ENCODE measurements around the gene NPAT.
A peak's percentile ranks its signal among the peaks of the same experiment; 100 is the strongest.
"Not testable (repeated sequence)": the region's sequence is repeated elsewhere in the genome, so short reads cannot be mapped to it uniquely, and the experiment has no call there.

Gene NPAT

GRCh38 chr11:108147150-108147549, 75.3 kb downstream of the NPAT start:
- DNase-seq = no peak

- DNase-seq = no peak
Observed at GRCh38 chr11:108144615-108145014, 77.8 kb downstream of the NPAT start.

- no peak for DNase-seq
Observed at GRCh38 chr11:108142304-108142703, 80.1 kb downstream of the NPAT start.

GRCh38 chr11:108137212-108137611, 85.2 kb downstream of the NPAT start:
- DNase-seq = no peak

- DNase-seq = no peak
Observed at GRCh38 chr11:108135845-108136544, 86.4 kb downstream of the NPAT start.

GRCh38 chr11:108132993-108133538, 89.4 kb downstream of the NPAT start:
- not testable (repeated sequence) for DNase-seq

- DNase-seq = no peak
Observed at GRCh38 chr11:108131993-108132392, 90.4 kb downstream of the NPAT start.

- DNase-seq = no peak
Observed at GRCh38 chr11:108128772-108129171, 93.7 kb downstream of the NPAT start.

- no peak for DNase-seq
Observed at GRCh38 chr11:108125096-108125495, 97.3 kb downstream of the NPAT start.

- no peak for DNase-seq
Observed at GRCh38 chr11:108122166-108122628, 100.2 kb downstream of the NPAT start.

GRCh38 chr11:108121274-108122155, 100.9 kb downstream of the NPAT start, which contains the start of gene ACAT1:
TSS of gene ACAT1 (plus strand) at chr11:108121567. CDS start at chr11:108121607, 40 bp downstream.
- peak; percentile 78 for DNase-seq

- not testable (repeated sequence) for DNase-seq
Observed at GRCh38 chr11:108120936-108121273, 101.5 kb downstream of the NPAT start.

GRCh38 chr11:108117746-108118371, 104.6 kb downstream of the NPAT start:
- peak; percentile 1 for DNase-seq

- peak; percentile 91 for DNase-seq
Observed at GRCh38 chr11:108115500-108116140, 106.8 kb downstream of the NPAT start.

GRCh38 chr11:108112057-108112456, 110.4 kb downstream of the NPAT start:
- peak; percentile 33 for DNase-seq

GRCh38 chr11:108111126-108111525, 111.3 kb downstream of the NPAT start:
- no peak for DNase-seq

Data from NCI-H510A (cell line).